Naive B cell (primary cell): ENCODE measurements around the gene EXOSC5. TPM values are rescaled to one million over a fixed set of nuclear protein-coding genes. Genes with fewer than 3 reads are reported as not detected.

Experiments
- ATAC-seq, 2 donors: fragments of 150-1000 bp; cut with Tn5 transposase; 2 replicates each; pipeline ENCODE4 v1.10.0; 2021; ENCODE audit warnings: low read depth in 2 of 2, mild to moderate bottlenecking in 2 of 2, moderate library complexity in 2 of 2
- DNase-seq: peaks from one replicate; pipeline ENCODE4 v3.0.0; 2022
- H3K27ac Mint-ChIP-seq, 6 donors: one replicate each; pipeline ENCODE4 v1.8.0; 2020 to 2022; ENCODE audit warnings: mild to moderate bottlenecking in 6 of 6, mixed read lengths in 6 of 6, moderate library complexity in 5 of 6, inconsistent platforms in 2 of 6
- H3K27me3 Mint-ChIP-seq, 3 donors: one replicate each; pipeline ENCODE4 v1.8.0; 2021 to 2022; ENCODE audit warnings: mixed read lengths in 3 of 3, mild to moderate bottlenecking in 1 of 3
- H3K36me3 Mint-ChIP-seq, 2 donors: one replicate each; pipeline ENCODE4 v1.8.0; 2020 to 2022; ENCODE audit warnings: mixed read lengths in 2 of 2, inconsistent platforms in 1 of 2, mild to moderate bottlenecking in 1 of 2
- H3K4me1 Mint-ChIP-seq, 3 donors: one replicate each; pipeline ENCODE4 v1.8.0; 2020 to 2022; ENCODE audit warnings: mixed read lengths in 3 of 3, inconsistent platforms in 1 of 3, mild to moderate bottlenecking in 1 of 3, moderate library complexity in 1 of 3
- H3K4me3 Mint-ChIP-seq, 8 donors: one replicate each; pipeline ENCODE4 v1.8.0; 2020 to 2022; ENCODE audit warnings: mild to moderate bottlenecking in 8 of 8, mixed read lengths in 8 of 8, moderate library complexity in 8 of 8, inconsistent platforms in 2 of 8
- H3K9me3 Mint-ChIP-seq, 7 donors: one replicate each; pipeline ENCODE4 v1.8.0; 2020 to 2022; ENCODE audit warnings: mixed read lengths in 7 of 7, mild to moderate bottlenecking in 5 of 7, inconsistent platforms in 2 of 7, moderate library complexity in 1 of 7
- polyA plus RNA-seq, 6 donors: library from polyadenylated mRNA; unstranded; fragments of 300-500 nt; fragmentation: Illumina TruSeq; gene quantifications; one replicate each; pipeline ENCODE4 v1.2.3, GENCODE V29; 2021; ENCODE audit warnings: low read depth in 6 of 6

Gene EXOSC5
- polyA plus RNA-seq, 6 donors from 2014 or later: 48.5 to 74.5 (median 62.6) TPM

DNA sequence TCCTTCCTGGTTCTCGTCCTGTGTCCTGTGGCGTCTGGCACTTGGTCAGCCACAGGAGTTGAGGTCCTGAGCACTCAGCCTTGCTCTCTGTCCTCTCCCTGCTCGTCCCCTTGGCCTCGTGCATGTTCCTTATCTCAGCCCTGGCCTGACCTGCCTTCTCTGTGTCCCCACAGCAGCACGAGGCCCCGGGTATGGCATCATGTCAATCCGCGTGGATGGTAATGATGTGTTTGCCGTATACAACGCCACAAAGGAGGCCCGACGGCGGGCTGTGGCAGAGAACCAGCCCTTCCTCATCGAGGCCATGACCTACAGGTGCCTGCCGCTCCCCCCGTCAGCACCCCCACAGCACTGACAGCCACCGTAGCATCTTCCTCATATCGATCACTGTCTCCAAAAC is 25.3 kb upstream of the EXOSC5 start:
- H3K9me3 Mint-ChIP-seq: no peaks in the 10 kb centered on the region
- H3K27ac Mint-ChIP-seq: no peak overlapping the region
- peaks cover 0 to 24% of the 10 kb centered on the region in 2 donors for H3K36me3 Mint-ChIP-seq
- ATAC-seq: no peak
- peak overlapping the region in 1 of 8 donors; percentile 56 for H3K4me3 Mint-ChIP-seq
- H3K27me3 Mint-ChIP-seq: no peaks in the 10 kb centered on the region
- peaks cover 7 to 18% (median 9%) of the 10 kb centered on the region in 3 donors for H3K4me1 Mint-ChIP-seq
- no peak for DNase-seq

DNA sequence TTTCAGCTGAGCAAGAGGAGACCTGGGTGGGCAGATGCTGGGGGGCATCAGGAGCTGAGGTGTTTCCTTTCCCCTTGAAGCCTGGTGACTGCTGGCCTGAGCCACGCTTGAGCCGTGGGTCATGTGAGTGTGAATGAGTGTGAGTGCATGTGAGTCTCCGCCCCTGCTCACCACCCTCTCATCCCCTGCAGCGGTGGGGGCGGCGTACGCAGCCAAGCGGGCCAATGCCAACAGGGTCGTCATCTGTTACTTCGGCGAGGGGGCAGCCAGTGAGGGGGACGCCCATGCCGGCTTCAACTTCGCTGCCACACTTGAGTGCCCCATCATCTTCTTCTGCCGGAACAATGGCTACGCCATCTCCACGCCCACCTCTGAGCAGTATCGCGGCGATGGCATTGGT is 24.8 kb upstream of the EXOSC5 start:
- ATAC-seq (no peak), DNase-seq (no peak)
- no peaks in the 10 kb centered on the region for H3K9me3 Mint-ChIP-seq
- no peaks in the 10 kb centered on the region for H3K27me3 Mint-ChIP-seq
- H3K4me1 Mint-ChIP-seq: peaks cover 4 to 15% (median 4%) of the 10 kb centered on the region in 3 donors
- no peak overlapping the region for H3K27ac Mint-ChIP-seq
- peaks cover 0 to 24% of the 10 kb centered on the region in 2 donors for H3K36me3 Mint-ChIP-seq
- H3K4me3 Mint-ChIP-seq: peak overlapping the region in 1 of 8 donors; percentile 57

DNA sequence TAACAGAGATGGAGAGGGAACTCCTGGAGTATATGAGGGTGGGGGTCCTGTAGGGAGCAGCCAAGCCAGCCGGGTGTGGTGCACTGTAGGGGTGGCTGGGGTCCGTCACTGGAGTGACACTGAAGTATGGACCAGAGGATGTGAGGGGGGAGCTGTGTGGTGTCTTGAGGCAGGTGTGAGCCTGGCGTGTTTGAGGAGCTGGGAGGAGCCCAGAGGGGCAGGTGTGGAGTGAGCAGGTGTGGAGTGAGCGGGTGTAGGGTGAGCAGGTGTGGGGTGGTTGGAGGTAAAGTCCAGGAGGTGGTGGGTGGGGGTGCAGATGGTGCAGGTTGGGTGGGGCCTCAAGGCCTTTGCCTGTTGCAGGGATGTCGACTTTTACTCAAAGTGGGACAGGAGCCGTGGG is 24.2 kb upstream of the EXOSC5 start:
- ATAC-seq: no peak
- Mint-ChIP-seq H3K27me3 (no peaks in the 10 kb centered on the region), H3K36me3 (peaks cover 0 to 24% of the 10 kb centered on the region in 2 donors), H3K27ac (no peak overlapping the region), H3K4me1 (peaks cover 0 to 10% (median 2%) of the 10 kb centered on the region in 3 donors), H3K9me3 (no peaks in the 10 kb centered on the region), H3K4me3 (no peak overlapping the region)
- no peak for DNase-seq

DNA sequence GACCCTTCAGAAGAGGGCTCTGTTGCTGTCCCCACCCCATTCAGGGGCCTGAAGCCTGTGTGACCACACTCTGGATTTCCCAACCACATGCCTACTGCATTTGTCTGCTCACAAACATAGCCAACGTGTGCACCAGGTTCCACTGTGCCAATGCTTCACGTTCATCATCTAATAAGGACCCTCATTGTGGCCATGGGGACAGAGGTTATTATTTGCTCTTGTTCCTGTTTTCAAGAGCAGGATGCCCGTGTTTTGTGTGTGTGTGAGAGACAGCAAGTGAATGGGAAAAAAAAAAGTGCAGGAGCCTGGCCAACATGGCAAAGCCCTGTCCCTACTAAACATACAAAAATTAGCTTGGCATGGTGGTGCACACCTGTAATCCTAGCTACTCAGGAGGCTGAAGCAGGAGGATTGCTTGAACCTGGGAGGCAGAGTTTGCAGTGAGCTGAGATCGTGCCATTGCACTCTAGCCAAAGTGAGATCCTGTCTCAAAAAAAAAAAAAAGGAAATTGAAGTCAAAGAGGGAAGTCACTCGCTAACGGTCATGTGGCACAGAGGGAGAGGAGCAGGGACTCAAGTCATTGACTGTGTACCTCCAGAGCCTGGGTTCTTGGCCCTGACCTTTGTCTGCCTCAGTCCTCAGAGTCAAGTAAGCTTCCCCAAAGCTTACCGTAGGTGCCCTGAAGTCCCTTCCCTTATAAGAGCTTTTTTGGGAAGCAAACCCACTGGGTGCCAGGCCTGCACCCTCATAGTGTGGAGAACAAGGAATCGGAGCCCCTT is 23.1 kb upstream of the EXOSC5 start:
- no peak overlapping the region for H3K27ac Mint-ChIP-seq
- H3K27me3 Mint-ChIP-seq: no peaks in the 10 kb centered on the region
- no peak for DNase-seq
- peaks cover 0 to 10% (median 0%) of the 10 kb centered on the region in 3 donors for H3K4me1 Mint-ChIP-seq
- peaks cover 0 to 24% of the 10 kb centered on the region in 2 donors for H3K36me3 Mint-ChIP-seq
- no peak for ATAC-seq
- H3K4me3 Mint-ChIP-seq: peak overlapping the region in 1 of 8 donors; percentile 5
- H3K9me3 Mint-ChIP-seq: no peaks in the 10 kb centered on the region

DNA sequence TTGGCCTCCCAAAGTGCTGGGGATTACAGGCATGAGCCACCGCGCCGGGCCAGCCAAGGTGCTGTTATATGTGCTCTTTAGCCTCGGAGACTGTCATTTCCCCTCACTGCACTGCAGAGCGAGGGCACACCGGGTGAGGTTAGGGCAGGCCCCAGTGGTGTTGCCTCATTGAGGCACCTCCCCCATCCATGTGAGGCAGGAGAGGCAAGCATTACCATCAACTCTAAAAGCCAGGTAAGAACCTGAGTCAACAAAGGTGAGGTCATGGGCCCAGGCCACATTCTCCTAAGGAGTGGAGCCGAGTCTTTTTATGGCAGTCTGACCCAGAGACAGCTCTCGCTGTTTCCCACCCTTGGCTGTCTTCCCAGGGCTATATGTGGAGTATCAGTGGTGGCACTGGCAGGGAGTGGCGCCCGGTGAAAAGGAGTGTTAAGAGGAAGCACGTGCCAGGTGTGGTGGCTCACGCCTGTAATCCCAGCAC is 19.1 kb upstream of the EXOSC5 start:
- no peak for DNase-seq
- Mint-ChIP-seq H3K27me3 (no peaks in the 10 kb centered on the region), H3K4me1 (peaks cover 0 to 11% (median 3%) of the 10 kb centered on the region in 3 donors), H3K36me3 (peaks cover 0 to 15% of the 10 kb centered on the region in 2 donors), H3K9me3 (no peaks in the 10 kb centered on the region), H3K4me3 (no peak overlapping the region), H3K27ac (peak overlapping the region in 2 of 6 donors; percentile 38 to 52)
- no peak for ATAC-seq

DNA sequence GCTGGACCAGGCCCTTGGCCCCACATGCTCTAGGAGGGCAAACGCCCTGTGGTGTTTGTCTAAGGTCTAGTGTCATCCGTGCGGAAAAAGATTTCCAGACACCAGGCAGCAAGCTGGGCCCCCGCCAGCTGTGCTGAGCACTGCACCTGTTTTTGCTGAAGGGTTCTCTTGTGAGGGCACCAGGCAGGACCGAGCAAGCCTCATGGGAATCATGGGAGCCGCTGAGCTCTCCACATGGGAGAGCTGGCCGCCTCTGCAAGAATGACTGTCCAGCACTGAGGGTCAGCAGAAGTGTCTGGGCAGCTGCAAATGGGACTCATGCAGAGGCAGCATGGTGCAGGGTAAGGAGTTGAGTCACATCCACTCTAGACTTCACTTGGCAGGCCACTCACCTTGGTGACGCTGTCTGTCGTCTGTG is 18.0 kb upstream of the EXOSC5 start:
- ATAC-seq: no peak
- no peaks in the 10 kb centered on the region for H3K27me3 Mint-ChIP-seq
- H3K4me3 Mint-ChIP-seq: no peak overlapping the region
- H3K36me3 Mint-ChIP-seq: peaks cover 0 to 9% of the 10 kb centered on the region in 2 donors
- DNase-seq: no peak
- no peaks in the 10 kb centered on the region for H3K9me3 Mint-ChIP-seq
- peaks cover 1 to 10% (median 8%) of the 10 kb centered on the region in 3 donors for H3K4me1 Mint-ChIP-seq
- H3K27ac Mint-ChIP-seq: no peak overlapping the region

DNA sequence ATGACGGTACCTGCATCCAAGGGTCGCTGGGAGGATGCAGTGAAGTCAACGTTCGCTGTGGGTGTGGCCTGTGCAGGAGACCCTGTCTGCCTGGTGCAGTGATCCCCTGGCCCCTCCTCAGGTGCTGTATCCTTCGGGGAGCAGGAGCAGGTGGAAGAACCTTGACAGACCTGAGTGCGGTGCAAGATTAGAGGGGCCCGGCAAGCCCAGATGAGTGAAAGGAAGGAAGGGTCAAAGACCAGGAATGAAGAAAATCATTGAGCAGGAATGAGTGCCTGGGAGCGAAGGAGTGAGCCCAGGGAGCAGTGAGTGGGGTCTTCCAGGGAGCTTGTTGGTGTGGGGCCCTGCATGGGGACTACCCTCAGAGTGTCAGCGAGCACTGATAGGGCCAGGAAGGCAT is 17.3 kb upstream of the EXOSC5 start:
- Mint-ChIP-seq H3K4me3 (no peak overlapping the region), H3K36me3 (peaks cover 0 to 9% of the 10 kb centered on the region in 2 donors), H3K27me3 (no peaks in the 10 kb centered on the region), H3K27ac (peak overlapping the region in 1 of 6 donors; percentile 96), H3K9me3 (no peaks in the 10 kb centered on the region), H3K4me1 (peaks cover 7 to 15% (median 12%) of the 10 kb centered on the region in 3 donors)
- no peak for DNase-seq
- ATAC-seq: no peak

DNA sequence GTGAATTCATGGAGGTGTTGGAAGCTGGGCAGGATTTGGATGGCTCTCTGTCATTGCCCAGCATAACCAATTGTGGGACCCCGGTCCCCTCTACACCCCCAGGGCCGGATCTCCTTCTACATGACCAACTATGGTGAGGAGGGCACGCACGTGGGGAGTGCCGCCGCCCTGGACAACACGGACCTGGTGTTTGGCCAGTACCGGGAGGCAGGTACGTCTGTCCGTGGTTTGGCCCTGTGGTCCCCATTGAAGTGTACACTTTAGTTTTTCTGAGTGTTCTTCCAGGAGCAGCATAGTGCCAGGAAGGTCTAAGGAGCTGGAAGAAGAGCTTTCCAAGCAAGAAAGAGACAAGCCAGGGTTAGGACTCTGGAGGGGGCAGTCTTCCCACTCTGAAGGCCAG is 16.8 kb upstream of the EXOSC5 start:
- Mint-ChIP-seq H3K4me3 (peak overlapping the region in 1 of 8 donors; percentile 72), H3K4me1 (peaks cover 12 to 20% (median 15%) of the 10 kb centered on the region in 3 donors), H3K9me3 (no peaks in the 10 kb centered on the region), H3K36me3 (peaks cover 0 to 9% of the 10 kb centered on the region in 2 donors), H3K27me3 (no peaks in the 10 kb centered on the region), H3K27ac (no peak overlapping the region)
- ATAC-seq (no peak), DNase-seq (no peak)

DNA sequence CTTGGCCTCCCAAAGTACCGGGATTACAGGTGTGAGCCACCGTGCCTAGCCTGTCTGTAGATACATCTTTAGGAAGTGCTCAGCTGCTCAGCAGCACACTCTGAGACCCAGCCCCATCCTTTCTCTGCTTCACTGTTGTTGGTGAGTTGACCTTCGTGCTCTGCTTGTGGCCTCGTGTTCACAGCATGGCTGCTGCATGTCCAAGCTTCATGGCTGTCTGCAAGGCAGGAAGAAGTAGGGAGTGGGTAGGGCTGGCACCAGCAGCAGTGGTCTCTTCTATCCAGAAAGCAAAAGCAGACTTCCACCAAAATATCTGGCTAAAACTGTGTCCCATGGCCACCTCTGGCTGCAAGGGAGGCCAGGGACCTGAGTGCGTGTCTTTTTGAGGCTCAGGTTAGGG is 15.8 kb upstream of the EXOSC5 start:
- Mint-ChIP-seq H3K9me3 (no peaks in the 10 kb centered on the region), H3K27ac (peak overlapping the region in 1 of 6 donors; percentile 10), H3K36me3 (peaks cover 0 to 9% of the 10 kb centered on the region in 2 donors), H3K4me3 (no peak overlapping the region), H3K27me3 (no peaks in the 10 kb centered on the region), H3K4me1 (peaks cover 14 to 22% (median 15%) of the 10 kb centered on the region in 3 donors)
- no peak for ATAC-seq
- DNase-seq: no peak

DNA sequence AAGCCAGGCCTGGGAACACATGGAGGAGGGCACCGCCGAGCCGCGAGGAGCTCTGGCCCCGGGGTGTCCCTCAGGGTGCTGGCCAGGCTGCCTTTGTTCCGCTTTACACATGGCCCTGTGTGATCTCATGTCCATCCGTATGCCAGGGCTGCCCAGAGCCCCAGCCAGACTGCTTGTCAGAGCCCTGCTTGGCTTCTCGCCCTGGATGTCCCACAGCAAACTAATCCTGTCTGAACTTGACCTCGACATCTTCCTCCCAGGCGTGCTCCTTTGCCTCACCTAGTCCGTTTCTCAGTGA is 14.8 kb upstream of the EXOSC5 start:
- H3K36me3 Mint-ChIP-seq: peaks cover 0 to 9% of the 10 kb centered on the region in 2 donors

DNA sequence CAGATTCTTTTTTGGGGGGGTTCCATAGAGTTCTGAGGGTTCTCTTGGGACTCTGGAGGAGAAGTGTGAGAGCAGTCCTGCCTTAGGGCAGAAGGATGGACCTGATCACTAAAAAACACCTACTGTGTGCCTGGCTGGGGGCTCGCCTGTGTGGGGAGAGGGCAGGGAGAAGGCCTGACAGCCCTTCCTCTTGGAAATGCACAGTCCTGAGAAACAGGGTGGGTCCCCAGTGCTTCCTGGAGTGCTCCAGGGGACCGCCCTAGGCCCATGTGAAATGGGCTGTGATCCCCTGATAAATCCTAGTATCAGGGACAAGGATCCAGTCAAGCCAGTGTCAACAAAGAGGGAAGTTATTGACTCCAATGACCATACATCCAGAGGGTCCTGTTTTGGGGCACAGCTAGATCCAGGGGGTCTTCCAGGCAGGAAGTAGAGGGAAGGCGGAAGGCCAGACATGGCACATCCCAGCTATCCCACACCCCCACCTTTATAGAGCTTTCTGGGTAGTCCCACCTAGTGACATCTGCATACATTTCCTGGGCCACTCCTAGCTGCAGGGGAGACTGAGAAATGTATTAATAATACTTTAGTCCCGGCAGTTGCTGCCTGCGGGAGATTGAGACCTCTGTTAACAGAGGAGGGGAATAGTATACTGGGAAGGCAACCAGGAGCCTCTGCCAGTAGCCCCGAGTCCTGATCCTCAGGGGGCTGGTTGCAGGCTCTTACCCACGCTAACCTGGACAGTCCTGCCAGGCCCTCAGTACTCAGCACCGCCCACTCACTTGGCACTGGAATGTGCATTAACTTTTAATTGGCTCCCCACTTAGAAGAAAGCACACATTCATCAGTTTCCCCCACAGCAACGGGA is 14.2 kb upstream of the EXOSC5 start:
- ATAC-seq (no peak), DNase-seq (no peak)
- Mint-ChIP-seq H3K9me3 (no peaks in the 10 kb centered on the region), H3K27ac (no peak overlapping the region), H3K4me3 (no peak overlapping the region), H3K36me3 (peaks cover 0 to 9% of the 10 kb centered on the region in 2 donors), H3K4me1 (peaks cover 14 to 32% (median 22%) of the 10 kb centered on the region in 3 donors), H3K27me3 (no peaks in the 10 kb centered on the region)

More for the DNA sequence above, 14.8 kb upstream of the EXOSC5 start:
- Mint-ChIP-seq H3K9me3 (no peaks in the 10 kb centered on the region), H3K4me3 (no peak overlapping the region), H3K27me3 (no peaks in the 10 kb centered on the region), H3K27ac (no peak overlapping the region), H3K4me1 (peaks cover 14 to 27% (median 21%) of the 10 kb centered on the region in 3 donors)
- no peak for ATAC-seq
- DNase-seq: no peak

DNA sequence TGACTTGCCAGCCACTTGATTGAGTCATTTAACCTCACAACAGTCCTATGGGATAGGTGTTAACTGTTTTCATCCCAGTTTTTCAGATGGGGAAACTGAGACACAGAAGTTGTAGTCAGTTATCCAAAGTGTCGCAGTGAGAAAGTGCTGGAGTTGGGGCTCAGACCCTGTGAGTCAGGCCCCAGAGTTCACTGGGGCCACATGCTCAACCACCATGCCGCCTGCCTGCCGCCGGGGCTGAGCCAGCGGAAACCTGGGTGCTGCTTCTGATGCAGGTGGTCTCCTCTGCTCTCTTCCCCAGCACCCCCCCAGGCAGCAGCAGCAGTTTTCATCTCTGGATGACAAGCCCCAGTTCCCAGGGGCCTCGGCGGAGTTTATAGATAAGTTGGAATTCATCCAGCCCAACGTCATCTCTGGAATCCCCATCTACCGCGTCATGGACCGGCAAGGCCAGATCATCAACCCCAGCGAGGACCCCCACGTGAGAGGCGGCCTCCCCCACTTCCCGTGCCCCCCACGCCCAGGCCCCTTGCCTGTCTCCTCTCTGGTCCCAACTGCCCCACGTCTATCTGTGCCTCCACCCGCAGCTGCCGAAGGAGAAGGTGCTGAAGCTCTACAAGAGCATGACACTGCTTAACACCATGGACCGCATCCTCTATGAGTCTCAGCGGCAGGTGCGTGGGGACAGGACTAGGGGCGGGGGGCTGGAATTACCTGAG is 13.3 kb upstream of the EXOSC5 start:
- peaks cover 14 to 32% (median 22%) of the 10 kb centered on the region in 3 donors for H3K4me1 Mint-ChIP-seq
- no peak overlapping the region for H3K4me3 Mint-ChIP-seq
- H3K27me3 Mint-ChIP-seq: no peaks in the 10 kb centered on the region
- H3K9me3 Mint-ChIP-seq: no peaks in the 10 kb centered on the region
- DNase-seq (no peak), ATAC-seq (no peak)
- H3K36me3 Mint-ChIP-seq: peaks cover 0 to 9% of the 10 kb centered on the region in 2 donors
- H3K27ac Mint-ChIP-seq: no peak overlapping the region

DNA sequence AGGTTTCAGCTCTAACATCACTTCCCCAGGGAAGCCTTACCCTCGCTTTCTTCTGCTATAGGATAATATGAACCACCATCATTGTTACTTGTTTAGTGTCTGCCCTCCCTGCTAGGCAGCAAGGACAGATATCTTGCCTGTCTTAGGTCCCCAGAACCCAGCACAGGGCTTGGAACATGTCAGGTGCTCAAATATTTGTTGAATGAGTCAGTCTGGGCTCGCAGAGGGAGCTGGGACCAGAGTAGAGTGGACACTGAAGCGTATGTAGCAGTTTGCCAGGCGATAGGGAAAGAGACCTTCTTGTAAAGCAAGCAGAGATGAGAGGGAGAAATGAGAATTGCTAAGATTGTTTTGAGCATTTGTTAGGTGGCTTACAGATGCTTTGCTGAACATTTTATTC is 12.1 kb upstream of the EXOSC5 start:
- H3K9me3 Mint-ChIP-seq: no peaks in the 10 kb centered on the region
- peaks cover 0 to 5% of the 10 kb centered on the region in 2 donors for H3K36me3 Mint-ChIP-seq
- no peaks in the 10 kb centered on the region for H3K27me3 Mint-ChIP-seq
- ATAC-seq (no peak), DNase-seq (no peak)
- peaks cover 14 to 29% (median 22%) of the 10 kb centered on the region in 3 donors for H3K4me1 Mint-ChIP-seq
- peak overlapping the region in 1 of 8 donors; percentile 6 for H3K4me3 Mint-ChIP-seq
- peak overlapping the region in 2 of 6 donors; percentile 78 to 83 for H3K27ac Mint-ChIP-seq
